ENCODE measurements around the gene CTNNBIP1. TPM values are rescaled to one million over a fixed set of nuclear protein-coding genes. Genes with fewer than 3 reads are reported as not detected.
"Not testable (repeated sequence)": the region's sequence is repeated elsewhere in the genome, so short reads cannot be mapped to it uniquely, and the experiment has no call there.

CTNNBIP1 gene
- total RNA-seq, 3 donors from 2014 or later (not counting 1 experiment from before 2014, with no cell fraction given): 26.4 to 31.0 (median 29.8) TPM

DNA sequence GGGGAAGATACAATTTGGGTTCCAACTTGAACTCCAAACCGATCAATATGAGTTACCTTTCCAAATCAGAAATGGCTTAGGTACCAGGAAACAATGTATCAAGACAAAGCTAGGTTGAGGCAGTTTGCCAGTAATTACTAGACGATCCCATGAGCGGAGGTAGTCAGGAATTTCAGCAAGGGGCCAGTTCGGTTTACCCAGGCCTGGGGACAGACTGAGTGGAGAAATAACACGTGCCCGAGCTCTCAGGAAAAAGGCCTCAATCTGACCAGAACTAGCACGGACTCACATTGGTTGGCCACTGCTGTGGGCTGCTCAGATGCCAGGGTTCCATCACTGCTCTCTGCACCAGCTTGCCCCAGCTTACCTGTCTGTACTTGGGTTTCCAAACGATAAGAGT is 101.6 kb downstream of the CTNNBIP1 start:
- peaks cover 13% of the 10 kb centered on the region for H3K4me1 ChIP-seq (ENCODE audit: control insufficient read depth, insufficient read depth, low read length)
- no peak overlapping the region for H3K4me3 ChIP-seq (ENCODE audit: low read length)
- TF ChIP-seq, protein P1, sequence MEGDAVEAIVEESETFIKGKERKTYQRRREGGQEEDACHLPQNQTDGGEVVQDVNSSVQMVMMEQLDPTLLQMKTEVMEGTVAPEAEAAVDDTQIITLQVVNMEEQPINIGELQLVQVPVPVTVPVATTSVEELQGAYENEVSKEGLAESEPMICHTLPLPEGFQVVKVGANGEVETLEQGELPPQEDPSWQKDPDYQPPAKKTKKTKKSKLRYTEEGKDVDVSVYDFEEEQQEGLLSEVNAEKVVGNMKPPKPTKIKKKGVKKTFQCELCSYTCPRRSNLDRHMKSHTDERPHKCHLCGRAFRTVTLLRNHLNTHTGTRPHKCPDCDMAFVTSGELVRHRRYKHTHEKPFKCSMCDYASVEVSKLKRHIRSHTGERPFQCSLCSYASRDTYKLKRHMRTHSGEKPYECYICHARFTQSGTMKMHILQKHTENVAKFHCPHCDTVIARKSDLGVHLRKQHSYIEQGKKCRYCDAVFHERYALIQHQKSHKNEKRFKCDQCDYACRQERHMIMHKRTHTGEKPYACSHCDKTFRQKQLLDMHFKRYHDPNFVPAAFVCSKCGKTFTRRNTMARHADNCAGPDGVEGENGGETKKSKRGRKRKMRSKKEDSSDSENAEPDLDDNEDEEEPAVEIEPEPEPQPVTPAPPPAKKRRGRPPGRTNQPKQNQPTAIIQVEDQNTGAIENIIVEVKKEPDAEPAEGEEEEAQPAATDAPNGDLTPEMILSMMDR (IDR thresholded peaks at IDR 0.05): no peak
- no peak overlapping the region for H3K27ac ChIP-seq (ENCODE audit: low read length)
- peaks cover 29 to 30% of the 10 kb centered on the region in 2 donors for H3K4me1 Mint-ChIP-seq
- H3K27me3 ChIP-seq (ENCODE audit: control insufficient read depth, insufficient read depth, low read length): no peaks in the 10 kb centered on the region
- H3K36me3 ChIP-seq (ENCODE audit: control insufficient read depth, insufficient read depth, low read length): no peaks in the 10 kb centered on the region
- H3K36me3 Mint-ChIP-seq: no peaks in the 10 kb centered on the region
- intact Hi-C loops (cut with micrococcal nuclease): no loop called here
- peak overlapping the region in 1 of 2 donors; percentile 74 for H3K27ac Mint-ChIP-seq
- DNase-seq (no peak), ATAC-seq (no peak)
- 94% methylated on average over 8 of the region's 8 CpGs for WGBS (ENCODE audit: insufficient coverage)
- H3K4me3 Mint-ChIP-seq: no peak overlapping the region
- H3K27me3 Mint-ChIP-seq (ENCODE audit: low read depth in 2 of 2): no peaks in the 10 kb centered on the region
- no peaks in the 10 kb centered on the region for H3K9me3 Mint-ChIP-seq
- no peaks in the 10 kb centered on the region for H3K9me3 ChIP-seq (ENCODE audit: control insufficient read depth, insufficient read depth, low read length)

DNA sequence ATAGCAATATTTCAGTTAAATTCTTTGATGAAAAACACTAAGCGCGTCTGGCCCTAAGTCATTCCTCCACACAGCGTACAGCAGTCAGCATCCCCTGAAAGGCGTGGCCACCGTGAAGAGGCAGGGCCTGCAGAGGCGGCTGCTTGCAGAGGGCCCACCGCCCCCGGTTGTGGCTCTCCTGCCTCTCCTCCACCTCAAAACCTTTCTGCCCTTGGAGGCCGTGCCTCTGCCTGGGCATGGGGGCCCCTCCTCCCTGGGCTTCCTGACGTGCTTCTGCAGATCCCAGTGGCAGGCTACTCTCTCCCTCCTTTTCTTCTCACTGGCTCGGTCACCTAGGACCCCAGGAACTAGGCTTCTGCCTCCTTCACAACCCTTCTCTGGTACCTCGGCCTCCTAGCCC is 102.5 kb downstream of the CTNNBIP1 start:
- no peaks in the 10 kb centered on the region for H3K36me3 ChIP-seq (ENCODE audit: control insufficient read depth, insufficient read depth, low read length)
- H3K9me3 ChIP-seq (ENCODE audit: control insufficient read depth, insufficient read depth, low read length): no peaks in the 10 kb centered on the region
- no peaks in the 10 kb centered on the region for H3K27me3 ChIP-seq (ENCODE audit: control insufficient read depth, insufficient read depth, low read length)
- H3K27ac ChIP-seq (ENCODE audit: low read length): no peak overlapping the region
- intact Hi-C loops (cut with micrococcal nuclease): no loop called here
- ATAC-seq: no peak
- WGBS (ENCODE audit: insufficient coverage): 82% methylated on average over 12 of the region's 12 CpGs
- H3K9me3 Mint-ChIP-seq: no peaks in the 10 kb centered on the region
- no peak overlapping the region for H3K4me3 ChIP-seq (ENCODE audit: low read length)
- TF ChIP-seq, protein P1 (IDR thresholded peaks at IDR 0.05): no peak
- no peak overlapping the region for H3K27ac Mint-ChIP-seq
- H3K4me1 ChIP-seq (ENCODE audit: control insufficient read depth, insufficient read depth, low read length): peaks cover 13% of the 10 kb centered on the region
- DNase-seq: no peak
- no peaks in the 10 kb centered on the region for H3K36me3 Mint-ChIP-seq
- no peak overlapping the region for H3K4me3 Mint-ChIP-seq
- peaks cover 29 to 31% of the 10 kb centered on the region in 2 donors for H3K4me1 Mint-ChIP-seq
- no peaks in the 10 kb centered on the region for H3K27me3 Mint-ChIP-seq (ENCODE audit: low read depth in 2 of 2)

DNA sequence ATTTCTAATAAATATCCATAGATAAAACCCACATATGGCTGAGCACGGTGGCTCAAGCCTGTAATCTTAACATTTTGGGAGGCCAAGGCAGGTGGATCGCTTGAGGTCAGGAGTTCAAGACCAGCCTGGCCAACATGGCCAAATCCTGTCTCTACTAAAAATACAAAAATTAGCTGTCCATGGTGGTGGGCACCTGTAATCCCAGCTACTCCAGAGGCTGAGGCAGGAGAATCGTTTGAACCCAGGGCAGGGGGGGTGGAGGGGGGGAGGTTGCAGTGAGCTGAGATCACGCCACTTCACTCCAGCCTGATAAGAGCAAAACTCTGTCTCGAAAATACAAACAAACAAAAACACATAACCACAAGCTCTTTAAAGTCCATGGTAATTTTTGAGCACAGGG is 104.1 kb downstream of the CTNNBIP1 start:
- ATAC-seq; H3K27me3 Mint-ChIP-seq (ENCODE audit: low read depth in 2 of 2); H3K36me3 Mint-ChIP-seq; DNase-seq; H3K27me3 ChIP-seq (ENCODE audit: control insufficient read depth, insufficient read depth, low read length); H3K4me3 ChIP-seq (ENCODE audit: low read length); intact Hi-C loops (cut with micrococcal nuclease); H3K9me3 Mint-ChIP-seq; H3K9me3 ChIP-seq (ENCODE audit: control insufficient read depth, insufficient read depth, low read length); H3K27ac ChIP-seq (ENCODE audit: low read length); H3K27ac Mint-ChIP-seq; H3K36me3 ChIP-seq (ENCODE audit: control insufficient read depth, insufficient read depth, low read length); H3K4me3 Mint-ChIP-seq: not testable (repeated sequence)
- peaks cover 13% of the 10 kb centered on the region for H3K4me1 ChIP-seq (ENCODE audit: control insufficient read depth, insufficient read depth, low read length)
- 95% methylated on average over 2 of the region's 5 CpGs for WGBS (ENCODE audit: insufficient coverage)
- peaks cover 43 to 46% of the 10 kb centered on the region in 2 donors for H3K4me1 Mint-ChIP-seq

DNA sequence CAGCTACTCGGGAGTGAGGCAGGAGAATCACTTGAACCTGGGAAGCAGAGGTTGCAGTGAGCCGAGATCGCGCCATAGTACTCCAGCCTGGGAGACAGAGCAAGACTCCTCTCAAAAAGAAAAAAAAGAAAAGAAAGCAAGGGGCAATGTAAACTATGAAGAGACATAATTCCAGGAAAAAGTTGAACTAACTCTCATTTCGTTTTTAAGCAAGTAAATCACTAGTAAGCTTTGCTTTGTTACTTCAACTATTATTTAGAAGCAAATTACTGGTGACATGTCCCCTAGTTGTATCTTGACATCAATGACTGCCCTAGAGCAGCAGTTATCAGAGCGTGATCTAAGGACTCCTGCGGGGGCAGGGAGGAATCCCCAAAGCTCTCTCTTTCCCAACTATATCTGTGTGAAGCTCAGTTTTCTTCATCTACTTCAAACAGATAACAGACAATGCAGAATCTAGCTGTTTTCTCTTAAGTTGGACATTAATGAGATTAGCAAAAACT is 105.0 kb downstream of the CTNNBIP1 start:
- Mint-ChIP-seq H3K27me3 (ENCODE audit: low read depth in 2 of 2) (no peaks in the 10 kb centered on the region), H3K27ac (no peak overlapping the region), H3K4me3 (no peak overlapping the region), H3K36me3 (no peaks in the 10 kb centered on the region), H3K4me1 (peaks cover 41 to 44% of the 10 kb centered on the region in 2 donors), H3K9me3 (no peaks in the 10 kb centered on the region)
- intact Hi-C loops (cut with micrococcal nuclease): no loop called here
- ATAC-seq (no peak), DNase-seq (no peak)
- H3K4me3 ChIP-seq (ENCODE audit: low read length): no peak overlapping the region
- H3K27ac ChIP-seq (ENCODE audit: low read length): no peak overlapping the region
- no peaks in the 10 kb centered on the region for H3K27me3 ChIP-seq (ENCODE audit: control insufficient read depth, insufficient read depth, low read length)
- peaks cover 17% of the 10 kb centered on the region for H3K4me1 ChIP-seq (ENCODE audit: control insufficient read depth, insufficient read depth, low read length)
- H3K36me3 ChIP-seq (ENCODE audit: control insufficient read depth, insufficient read depth, low read length): no peaks in the 10 kb centered on the region
- TF ChIP-seq, protein P1 (IDR thresholded peaks at IDR 0.05): no peak
- no peaks in the 10 kb centered on the region for H3K9me3 ChIP-seq (ENCODE audit: control insufficient read depth, insufficient read depth, low read length)
- WGBS (ENCODE audit: insufficient coverage): 91% methylated on average over 7 of the region's 7 CpGs

DNA sequence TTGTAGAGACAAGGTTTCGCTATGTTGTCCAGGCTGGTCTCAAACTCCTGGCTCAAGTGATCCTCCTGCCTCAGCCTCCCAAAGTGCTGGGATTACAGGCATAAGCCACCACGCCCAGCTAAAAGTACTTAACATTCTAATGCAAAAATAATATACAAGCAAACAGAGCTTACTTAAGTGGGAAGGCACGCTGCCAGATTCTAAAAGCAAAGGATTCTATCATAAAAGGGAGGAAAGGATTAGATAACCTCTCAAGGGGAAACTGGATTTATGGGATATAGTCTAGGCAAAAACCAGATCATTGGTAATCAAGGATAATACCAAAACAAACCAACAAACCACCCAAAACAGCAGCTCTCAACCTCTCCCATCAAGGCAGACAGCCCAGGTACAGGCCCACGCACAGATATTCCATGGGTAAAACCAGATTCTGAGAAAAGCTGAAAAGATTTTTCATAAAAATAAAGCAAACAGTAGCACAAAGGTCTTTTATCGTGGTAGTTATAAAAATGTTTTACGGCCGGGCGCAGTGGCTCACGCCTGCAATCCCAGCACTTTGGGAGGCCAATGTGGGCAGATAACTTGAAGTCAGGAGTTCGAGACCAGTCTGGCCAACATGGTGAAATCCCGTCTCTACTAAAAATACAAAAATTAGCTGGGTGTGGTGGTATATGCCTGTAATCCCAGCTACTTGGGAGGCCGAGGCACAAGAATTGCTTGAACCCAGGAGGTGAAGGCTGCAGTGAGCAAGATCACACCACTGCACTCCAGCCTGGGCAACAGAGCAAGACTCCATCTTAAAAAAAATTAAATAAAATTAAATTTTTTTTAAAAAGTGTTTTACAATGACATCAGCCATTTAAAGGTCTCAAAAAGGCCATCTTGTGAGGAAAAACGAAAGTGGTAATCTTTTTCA is 106.8 kb downstream of the CTNNBIP1 start:
- H3K27ac Mint-ChIP-seq; DNase-seq; ATAC-seq; H3K27me3 Mint-ChIP-seq (ENCODE audit: low read depth in 2 of 2); H3K9me3 Mint-ChIP-seq; H3K9me3 ChIP-seq (ENCODE audit: control insufficient read depth, insufficient read depth, low read length); H3K27ac ChIP-seq (ENCODE audit: low read length); H3K36me3 ChIP-seq (ENCODE audit: control insufficient read depth, insufficient read depth, low read length); H3K36me3 Mint-ChIP-seq; intact Hi-C loops (cut with micrococcal nuclease); H3K27me3 ChIP-seq (ENCODE audit: control insufficient read depth, insufficient read depth, low read length); H3K4me3 Mint-ChIP-seq; H3K4me3 ChIP-seq (ENCODE audit: low read length): not testable (repeated sequence)
- 93% methylated on average over 10 of the region's 13 CpGs for WGBS (ENCODE audit: insufficient coverage)
- peaks cover 13% of the 10 kb centered on the region for H3K4me1 ChIP-seq (ENCODE audit: control insufficient read depth, insufficient read depth, low read length)
- peaks cover 37 to 38% of the 10 kb centered on the region in 2 donors for H3K4me1 Mint-ChIP-seq
